ENCODE results near the gene MIS18A.

MIS18A gene

GRCh38 chr21:32322103-32322502 is 43.3 kb upstream of the MIS18A start:
- TF ChIP-seq EGR1 (IDR thresholded peaks at IDR 0.05) (no peak), TCF12 (IDR thresholded peaks at IDR 0.05; ENCODE audit: low read depth) (no peak), EP300 (IDR thresholded peaks at IDR 0.05; ENCODE audit: borderline replicate concordance) (no peak)

DNA sequence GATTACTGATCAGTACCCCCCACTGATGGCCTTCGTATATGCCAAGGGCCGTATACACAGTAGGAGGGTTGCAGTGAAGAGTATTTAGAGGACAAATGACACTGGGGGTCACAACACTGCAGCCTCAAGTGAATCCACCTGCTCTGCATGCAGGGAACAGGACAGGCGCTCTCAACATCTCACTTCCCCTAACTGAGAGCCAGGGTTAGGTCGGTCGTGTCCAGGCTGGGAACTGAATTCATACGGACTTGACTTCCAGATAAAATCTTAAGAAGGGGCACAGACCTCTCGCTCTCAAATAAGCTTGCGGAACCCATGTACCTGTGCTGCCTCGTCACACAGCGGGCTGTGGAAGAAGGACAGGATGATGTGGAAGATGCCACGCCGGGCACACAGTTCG is 42.6 kb upstream of the MIS18A start:
- TF ChIP-seq, protein P1, sequence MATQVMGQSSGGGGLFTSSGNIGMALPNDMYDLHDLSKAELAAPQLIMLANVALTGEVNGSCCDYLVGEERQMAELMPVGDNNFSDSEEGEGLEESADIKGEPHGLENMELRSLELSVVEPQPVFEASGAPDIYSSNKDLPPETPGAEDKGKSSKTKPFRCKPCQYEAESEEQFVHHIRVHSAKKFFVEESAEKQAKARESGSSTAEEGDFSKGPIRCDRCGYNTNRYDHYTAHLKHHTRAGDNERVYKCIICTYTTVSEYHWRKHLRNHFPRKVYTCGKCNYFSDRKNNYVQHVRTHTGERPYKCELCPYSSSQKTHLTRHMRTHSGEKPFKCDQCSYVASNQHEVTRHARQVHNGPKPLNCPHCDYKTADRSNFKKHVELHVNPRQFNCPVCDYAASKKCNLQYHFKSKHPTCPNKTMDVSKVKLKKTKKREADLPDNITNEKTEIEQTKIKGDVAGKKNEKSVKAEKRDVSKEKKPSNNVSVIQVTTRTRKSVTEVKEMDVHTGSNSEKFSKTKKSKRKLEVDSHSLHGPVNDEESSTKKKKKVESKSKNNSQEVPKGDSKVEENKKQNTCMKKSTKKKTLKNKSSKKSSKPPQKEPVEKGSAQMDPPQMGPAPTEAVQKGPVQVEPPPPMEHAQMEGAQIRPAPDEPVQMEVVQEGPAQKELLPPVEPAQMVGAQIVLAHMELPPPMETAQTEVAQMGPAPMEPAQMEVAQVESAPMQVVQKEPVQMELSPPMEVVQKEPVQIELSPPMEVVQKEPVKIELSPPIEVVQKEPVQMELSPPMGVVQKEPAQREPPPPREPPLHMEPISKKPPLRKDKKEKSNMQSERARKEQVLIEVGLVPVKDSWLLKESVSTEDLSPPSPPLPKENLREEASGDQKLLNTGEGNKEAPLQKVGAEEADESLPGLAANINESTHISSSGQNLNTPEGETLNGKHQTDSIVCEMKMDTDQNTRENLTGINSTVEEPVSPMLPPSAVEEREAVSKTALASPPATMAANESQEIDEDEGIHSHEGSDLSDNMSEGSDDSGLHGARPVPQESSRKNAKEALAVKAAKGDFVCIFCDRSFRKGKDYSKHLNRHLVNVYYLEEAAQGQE (IDR thresholded peaks at IDR 0.05; ENCODE audit: low read depth), result no peak
- no peak for TF ChIP-seq TAF1 (IDR thresholded peaks at IDR 0.05; ENCODE audit: low read depth)
- no peak for TF ChIP-seq NFIC (IDR thresholded peaks at IDR 0.05)
- no peak for TF ChIP-seq CEBPB (IDR thresholded peaks at IDR 0.05)

GRCh38 chr21:32320726-32321125 is 41.9 kb upstream of the MIS18A start:
- TF ChIP-seq RAD21 (IDR thresholded peaks at IDR 0.05; ENCODE audit: low read depth) (no peak), EGR1 (IDR thresholded peaks at IDR 0.05) (no peak), CREB1 (IDR thresholded peaks at IDR 0.05; ENCODE audit: low read depth) (no peak), CEBPB (IDR thresholded peaks at IDR 0.05) (no peak), TEAD4 (IDR thresholded peaks at IDR 0.05) (no peak), ZBTB7A (IDR thresholded peaks at IDR 0.05; ENCODE audit: low read depth) (no peak), TCF12 (IDR thresholded peaks at IDR 0.05; ENCODE audit: low read depth) (no peak), FOXM1 (IDR thresholded peaks at IDR 0.05; ENCODE audit: borderline replicate concordance, low read depth) (no peak), TAF1 (IDR thresholded peaks at IDR 0.05; ENCODE audit: low read depth) (no peak)
- TF ChIP-seq, protein P2, sequence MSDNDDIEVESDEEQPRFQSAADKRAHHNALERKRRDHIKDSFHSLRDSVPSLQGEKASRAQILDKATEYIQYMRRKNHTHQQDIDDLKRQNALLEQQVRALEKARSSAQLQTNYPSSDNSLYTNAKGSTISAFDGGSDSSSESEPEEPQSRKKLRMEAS (IDR thresholded peaks at IDR 0.05), result no peak
- TF ChIP-seq, protein P1 (IDR thresholded peaks at IDR 0.05; ENCODE audit: low read depth), result no peak

DNA sequence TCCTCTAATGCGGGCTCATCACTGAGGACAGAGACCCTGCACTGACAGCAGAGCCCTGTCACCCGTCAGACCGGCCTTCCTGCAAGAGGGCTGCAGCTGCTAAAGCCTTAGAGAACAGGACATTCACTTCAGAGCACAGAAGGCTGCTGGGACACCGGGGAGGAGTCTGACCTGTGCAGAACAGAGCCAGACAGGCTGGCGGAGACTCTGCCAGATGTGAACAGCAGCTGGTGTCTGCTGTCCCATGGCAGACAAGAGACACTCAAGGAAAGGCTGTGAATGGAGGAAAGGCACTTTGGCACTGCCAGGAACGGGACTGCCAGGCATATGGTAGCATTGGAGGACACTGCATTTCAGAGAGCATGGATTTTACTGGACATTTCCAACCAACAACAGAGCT is 41.2 kb upstream of the MIS18A start:
- no peak for TF ChIP-seq RAD21 (IDR thresholded peaks at IDR 0.05; ENCODE audit: low read depth)
- no peak for TF ChIP-seq EGR1 (IDR thresholded peaks at IDR 0.05)
- TF ChIP-seq TEAD4 (IDR thresholded peaks at IDR 0.05), result no peak
- TF ChIP-seq EP300 (IDR thresholded peaks at IDR 0.05; ENCODE audit: borderline replicate concordance), result no peak
- no peak for TF ChIP-seq YY1 (IDR thresholded peaks at IDR 0.05; ENCODE audit: low read depth)
- TF ChIP-seq TAF1 (IDR thresholded peaks at IDR 0.05; ENCODE audit: low read depth), result no peak

DNA sequence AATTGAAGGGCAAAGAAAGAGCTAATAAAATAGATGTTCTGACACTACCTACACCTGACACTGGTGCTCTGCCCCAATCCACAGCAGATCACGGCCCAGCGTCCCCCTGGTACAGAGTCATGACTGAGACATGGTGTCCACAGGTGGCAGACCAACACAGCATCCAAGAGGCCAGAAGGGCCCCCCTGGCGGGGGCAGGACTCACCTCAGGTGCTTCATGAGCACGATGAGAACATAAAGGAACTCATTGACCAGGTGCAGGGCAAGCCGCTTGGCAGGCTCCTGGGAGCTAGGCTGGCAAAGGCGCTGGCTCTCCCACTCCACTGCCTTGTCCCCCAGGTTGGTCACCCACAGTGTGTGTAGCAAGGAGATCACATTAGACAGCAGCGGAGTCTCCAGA is 40.2 kb upstream of the MIS18A start:
- no peak for TF ChIP-seq CREB1 (IDR thresholded peaks at IDR 0.05; ENCODE audit: low read depth)
- TF ChIP-seq CEBPB (IDR thresholded peaks at IDR 0.05), result no peak
- no peak for TF ChIP-seq USF1 (IDR thresholded peaks at IDR 0.05)
- TF ChIP-seq TAF1 (IDR thresholded peaks at IDR 0.05; ENCODE audit: low read depth), result no peak
- TF ChIP-seq EGR1 (IDR thresholded peaks at IDR 0.05), result no peak
- TF ChIP-seq, protein P1 (IDR thresholded peaks at IDR 0.05; ENCODE audit: low read depth), result no peak
- TF ChIP-seq ZBTB7A (IDR thresholded peaks at IDR 0.05; ENCODE audit: low read depth), result no peak
- no peak for TF ChIP-seq YY1 (IDR thresholded peaks at IDR 0.05; ENCODE audit: low read depth)
- no peak for TF ChIP-seq FOXM1 (IDR thresholded peaks at IDR 0.05; ENCODE audit: borderline replicate concordance, low read depth)
- no peak for TF ChIP-seq EP300 (IDR thresholded peaks at IDR 0.05; ENCODE audit: borderline replicate concordance)
- no peak for TF ChIP-seq NFIC (IDR thresholded peaks at IDR 0.05)
- no peak for TF ChIP-seq TCF12 (IDR thresholded peaks at IDR 0.05; ENCODE audit: low read depth)
- TF ChIP-seq, protein P2 (IDR thresholded peaks at IDR 0.05), result no peak
- no peak for TF ChIP-seq RAD21 (IDR thresholded peaks at IDR 0.05; ENCODE audit: low read depth)
- TF ChIP-seq TEAD4 (IDR thresholded peaks at IDR 0.05), result no peak

DNA sequence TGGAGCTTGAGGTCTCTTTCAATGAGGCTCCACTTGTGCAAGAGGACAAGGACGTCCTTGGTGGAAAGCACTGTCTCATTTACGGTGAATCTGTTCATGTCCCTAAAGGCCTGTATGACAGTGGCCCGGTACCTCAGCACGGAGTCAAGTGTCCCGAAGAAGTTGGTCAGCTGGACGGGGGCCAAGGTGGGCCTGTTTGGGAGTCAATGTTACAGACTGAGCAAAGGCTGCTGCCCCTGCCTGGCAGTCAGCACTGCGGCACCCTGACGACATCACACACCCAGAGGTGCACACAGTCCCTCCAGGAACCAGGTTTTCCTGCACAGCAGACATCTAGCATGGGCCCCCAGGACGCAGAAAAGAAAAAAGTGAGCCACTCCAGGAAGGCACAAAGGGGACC is 38.9 kb upstream of the MIS18A start:
- no peak for TF ChIP-seq TAF1 (IDR thresholded peaks at IDR 0.05; ENCODE audit: low read depth)
- TF ChIP-seq RAD21 (IDR thresholded peaks at IDR 0.05; ENCODE audit: low read depth), result no peak
- TF ChIP-seq USF1 (IDR thresholded peaks at IDR 0.05), result no peak
- no peak for TF ChIP-seq FOXM1 (IDR thresholded peaks at IDR 0.05; ENCODE audit: borderline replicate concordance, low read depth)
- no peak for TF ChIP-seq TCF12 (IDR thresholded peaks at IDR 0.05; ENCODE audit: low read depth)
